Neural crest cell (in vitro differentiated cells): ENCODE data around the gene FXYD5. TPM values are rescaled to one million over a fixed set of nuclear protein-coding genes. Genes with fewer than 3 reads are reported as not detected.
A peak's percentile ranks its signal among the peaks of the same experiment; 100 is the strongest.

ENCODE experiments used
- DNase-seq: peaks from one replicate; pipeline ENCODE4 v3.0.0; 2021; ENCODE audit warnings: low read depth, mixed read lengths, low spot score
- H3K27ac Mint-ChIP-seq: one replicate; pipeline ENCODE4 v1.8.0; 2021; ENCODE audit warnings: mild to moderate bottlenecking, mixed read lengths; ENCODE audit not compliant: unreplicated experiment
- H3K27me3 Mint-ChIP-seq: 2 replicates; pipeline ENCODE4 v1.8.0; 2021; ENCODE audit warnings: low read depth, mild to moderate bottlenecking, mixed read lengths
- H3K36me3 Mint-ChIP-seq: 2 replicates; pipeline ENCODE4 v1.8.0; 2021; ENCODE audit warnings: low read depth, mild to moderate bottlenecking, mixed read lengths
- H3K4me1 Mint-ChIP-seq: 2 replicates; pipeline ENCODE4 v1.8.0; 2021; ENCODE audit warnings: mixed read lengths
- H3K4me3 Mint-ChIP-seq: one replicate; pipeline ENCODE4 v1.8.0; 2021; ENCODE audit warnings: mild to moderate bottlenecking, mixed read lengths
- H3K9me3 Mint-ChIP-seq: 2 replicates; pipeline ENCODE4 v1.8.0; 2021; ENCODE audit warnings: mixed read lengths
- CTCF ChIP-seq: fragments of 200-600 bp; sonication (generic); conservative IDR thresholded peaks from 2 replicates; pipeline ENCODE4 v1.5.0; 2021; ENCODE audit warnings: antibody characterized with exemption, mild to moderate bottlenecking
- total RNA-seq: library from RNA; stranded (reverse); gene quantifications from 2 replicates; pipeline ENCODE4 v1.2.1, GENCODE V29; 2021

The FXYD5 gene
- total RNA-seq, 1 donor from 2014 or later = 13.3 TPM

GRCh38 chr19:35141837-35142605, 12.5 kb upstream of the FXYD5 start:
- Mint-ChIP-seq H3K4me1 (peaks cover 52% of the 10 kb centered on the region), H3K27me3 (peaks cover 58% of the 10 kb centered on the region), H3K9me3 (no peaks in the 10 kb centered on the region), H3K4me3 (peak overlapping the region; percentile 76), H3K27ac (no peak overlapping the region), H3K36me3 (no peaks in the 10 kb centered on the region)
- TF ChIP-seq CTCF = no peak
- DNase-seq = no peak

GRCh38 chr19:35142606-35143230, 11.8 kb upstream of the FXYD5 start:
- Mint-ChIP-seq H3K9me3 (no peaks in the 10 kb centered on the region), H3K4me3 (no peak overlapping the region), H3K4me1 (peaks cover 45% of the 10 kb centered on the region), H3K27me3 (peaks cover 65% of the 10 kb centered on the region), H3K27ac (no peak overlapping the region), H3K36me3 (no peaks in the 10 kb centered on the region)
- peak; percentile 66 for DNase-seq
- peak; percentile 75 for TF ChIP-seq CTCF

GRCh38 chr19:35143231-35143715, 11.3 kb upstream of the FXYD5 start, which contains the start of gene FXYD7:
FXYD7 (plus strand) TSS chr19:35143255; CDS start chr19:35143334, 79 bp downstream.
- H3K9me3 Mint-ChIP-seq = no peaks in the 10 kb centered on the region
- H3K27me3 Mint-ChIP-seq = peaks cover 69% of the 10 kb centered on the region
- no peak within 1 kb of the TSS for H3K27ac Mint-ChIP-seq
- no peak for DNase-seq
- peak within 1 kb of the TSS; percentile 4 for H3K4me3 Mint-ChIP-seq
- no peaks in the 10 kb centered on the region for H3K36me3 Mint-ChIP-seq
- TF ChIP-seq CTCF = peak; percentile 53
- H3K4me1 Mint-ChIP-seq = peaks cover 40% of the 10 kb centered on the region

- H3K36me3 Mint-ChIP-seq = no peaks in the 10 kb centered on the region
Observed at GRCh38 chr19:35143818-35144217, 10.7 kb upstream of the FXYD5 start.

GRCh38 chr19:35144259-35144599, 10.3 kb upstream of the FXYD5 start:
- Mint-ChIP-seq H3K27me3 (peaks cover 75% of the 10 kb centered on the region), H3K27ac (no peak overlapping the region), H3K36me3 (no peaks in the 10 kb centered on the region), H3K9me3 (no peaks in the 10 kb centered on the region), H3K4me3 (peak overlapping the region; percentile 4), H3K4me1 (peaks cover 34% of the 10 kb centered on the region)
- DNase-seq = no peak
- no peak for TF ChIP-seq CTCF

More at GRCh38 chr19:35143818-35144217, 10.7 kb upstream of the FXYD5 start:
- no peaks in the 10 kb centered on the region for H3K9me3 Mint-ChIP-seq
- peaks cover 71% of the 10 kb centered on the region for H3K27me3 Mint-ChIP-seq
- peaks cover 38% of the 10 kb centered on the region for H3K4me1 Mint-ChIP-seq
- peak overlapping the region; percentile 4 for H3K4me3 Mint-ChIP-seq
- H3K27ac Mint-ChIP-seq = no peak overlapping the region
- no peak for TF ChIP-seq CTCF
- no peak for DNase-seq
